22Rv1 (cell line): ENCODE measurements around the gene KIF7.

ENCODE experiments used
- ZFX ChIP-seq: fragments of 450-650 bp; IDR thresholded peaks from 2 replicates; pipeline ENCODE4 v1.6.1; 2017; ENCODE audit warnings: antibody characterized with exemption, borderline replicate concordance
- TF ChIP-seq, protein P1 (sequence below): fragments of 450-650 bp; IDR thresholded peaks from 2 replicates; pipeline ENCODE4 v1.5.1; 2017; ENCODE audit warnings: mild to moderate bottlenecking

DNA sequence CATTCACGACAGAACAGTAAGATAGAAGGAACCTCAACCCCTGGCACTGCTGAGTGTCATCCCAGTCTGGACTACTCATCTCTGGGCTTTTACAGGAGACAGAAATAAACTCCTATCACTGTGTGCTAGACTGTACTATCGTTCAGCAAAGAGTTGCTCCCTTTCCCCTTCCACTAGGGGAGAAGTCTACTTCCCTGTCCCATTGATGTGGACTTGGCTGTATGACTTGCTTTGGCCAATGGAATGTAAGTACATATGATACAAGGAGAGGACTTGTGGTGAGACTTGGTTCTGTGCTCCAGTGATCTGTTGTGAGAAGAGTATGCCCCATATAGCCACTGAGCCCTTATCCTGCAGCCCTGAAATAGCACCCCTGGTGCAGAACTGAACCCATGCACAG lies 5.3 kb upstream of the KIF7 start:
- TF ChIP-seq, protein P1, sequence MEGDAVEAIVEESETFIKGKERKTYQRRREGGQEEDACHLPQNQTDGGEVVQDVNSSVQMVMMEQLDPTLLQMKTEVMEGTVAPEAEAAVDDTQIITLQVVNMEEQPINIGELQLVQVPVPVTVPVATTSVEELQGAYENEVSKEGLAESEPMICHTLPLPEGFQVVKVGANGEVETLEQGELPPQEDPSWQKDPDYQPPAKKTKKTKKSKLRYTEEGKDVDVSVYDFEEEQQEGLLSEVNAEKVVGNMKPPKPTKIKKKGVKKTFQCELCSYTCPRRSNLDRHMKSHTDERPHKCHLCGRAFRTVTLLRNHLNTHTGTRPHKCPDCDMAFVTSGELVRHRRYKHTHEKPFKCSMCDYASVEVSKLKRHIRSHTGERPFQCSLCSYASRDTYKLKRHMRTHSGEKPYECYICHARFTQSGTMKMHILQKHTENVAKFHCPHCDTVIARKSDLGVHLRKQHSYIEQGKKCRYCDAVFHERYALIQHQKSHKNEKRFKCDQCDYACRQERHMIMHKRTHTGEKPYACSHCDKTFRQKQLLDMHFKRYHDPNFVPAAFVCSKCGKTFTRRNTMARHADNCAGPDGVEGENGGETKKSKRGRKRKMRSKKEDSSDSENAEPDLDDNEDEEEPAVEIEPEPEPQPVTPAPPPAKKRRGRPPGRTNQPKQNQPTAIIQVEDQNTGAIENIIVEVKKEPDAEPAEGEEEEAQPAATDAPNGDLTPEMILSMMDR = no peak
- no peak for TF ChIP-seq ZFX
